GM19240 (cell line): ENCODE data around the gene ADAMTS16.

ENCODE experiments used
- DNase-seq: peaks from one replicate; pipeline ENCODE4 v3.0.0; 2011; ENCODE audit warnings: low spot score; ENCODE audit not compliant: insufficient read length

Gene ADAMTS16

DNA sequence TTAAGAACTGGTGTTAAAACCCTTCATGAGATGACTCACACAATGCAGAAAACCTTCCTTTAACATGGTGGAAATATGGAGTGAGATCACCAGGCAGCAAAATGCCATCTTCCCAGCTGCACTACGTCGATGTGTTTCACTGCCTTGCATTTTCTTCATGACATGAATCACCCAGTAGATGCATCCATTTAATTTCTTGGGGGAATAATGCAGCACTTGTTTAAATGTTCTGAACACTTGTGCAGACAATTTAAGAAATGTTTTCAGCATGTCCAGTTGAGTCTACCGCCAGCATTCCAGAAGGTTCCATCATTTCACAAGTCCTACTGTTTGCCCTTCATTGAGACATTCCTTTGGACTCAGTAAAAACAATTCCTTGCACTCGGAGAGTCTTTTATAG is 81.6 kb downstream of the ADAMTS16 start:
- no peak for DNase-seq

DNA sequence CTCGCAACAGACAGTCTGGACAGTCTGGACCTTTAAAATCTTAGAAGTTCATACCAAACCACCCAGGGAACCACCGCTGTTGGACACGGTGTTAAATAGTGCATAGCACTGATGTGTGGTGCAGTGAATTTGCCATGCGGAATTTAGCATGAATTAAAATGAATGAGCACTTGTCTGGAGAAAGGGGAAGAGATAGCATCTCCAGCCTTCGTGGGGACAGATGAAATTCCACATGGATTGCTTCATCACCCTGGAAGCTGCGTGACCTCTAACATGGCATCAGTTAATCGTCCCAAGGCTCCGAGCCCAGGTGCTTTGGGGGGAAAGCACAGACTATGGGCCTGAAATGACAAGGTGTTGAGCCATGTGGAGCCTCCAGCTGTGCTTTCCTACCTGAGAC is 91.4 kb downstream of the ADAMTS16 start:
- DNase-seq = no peak

DNA sequence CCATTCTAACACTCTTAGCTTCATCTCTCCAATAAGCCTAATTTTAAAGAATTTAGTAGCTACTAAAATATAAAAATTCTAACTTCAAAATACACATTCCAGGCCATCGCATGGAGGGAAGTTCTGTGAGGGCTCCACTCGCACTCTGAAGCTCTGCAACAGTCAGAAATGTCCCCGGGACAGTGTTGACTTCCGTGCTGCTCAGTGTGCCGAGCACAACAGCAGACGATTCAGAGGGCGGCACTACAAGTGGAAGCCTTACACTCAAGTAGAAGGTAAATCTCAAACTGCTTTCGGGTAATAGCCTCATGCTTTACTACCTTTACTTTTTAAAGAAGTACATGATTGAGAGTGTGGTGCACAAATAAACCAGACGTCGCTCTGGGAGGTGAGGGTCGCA is 94.8 kb downstream of the ADAMTS16 start:
- DNase-seq = no peak

DNA sequence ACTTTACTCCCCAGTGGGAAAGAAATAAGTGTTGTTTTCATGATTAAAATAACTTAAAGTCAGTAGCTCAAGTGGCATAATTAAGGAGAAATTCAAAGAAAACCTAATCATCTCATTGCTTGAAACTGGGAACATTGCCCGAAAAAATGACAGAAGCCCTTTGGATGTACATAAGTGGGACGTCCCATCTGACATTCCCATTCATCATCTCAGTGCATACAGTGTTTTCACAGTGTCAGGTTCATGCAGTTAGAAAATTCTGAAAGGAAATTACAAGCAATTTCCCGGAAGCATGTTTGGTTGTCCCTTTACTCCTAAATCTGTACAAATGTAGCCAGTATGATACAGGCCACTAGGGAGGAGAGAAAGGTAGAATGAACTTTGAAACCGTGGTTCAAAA is 95.6 kb downstream of the ADAMTS16 start:
- DNase-seq = no peak

DNA sequence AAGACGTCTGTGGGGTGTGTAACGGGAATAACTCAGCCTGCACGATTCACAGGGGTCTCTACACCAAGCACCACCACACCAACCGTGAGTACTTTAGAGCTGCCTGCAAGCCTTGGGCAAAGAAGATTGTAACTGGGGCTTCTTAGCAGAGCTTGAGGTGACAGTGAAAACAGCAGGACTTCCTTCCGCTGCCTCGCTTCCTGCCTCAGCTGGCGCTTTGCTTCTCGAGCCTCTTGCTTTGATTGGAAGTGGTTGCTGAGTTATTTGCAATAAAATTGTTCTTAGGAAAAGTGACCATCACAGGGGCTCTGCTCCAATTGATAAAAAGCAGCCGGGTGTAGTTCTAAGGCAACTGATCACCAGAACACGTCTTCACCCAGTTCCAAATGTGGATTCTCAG is 99.1 kb downstream of the ADAMTS16 start:
- no peak for DNase-seq

DNA sequence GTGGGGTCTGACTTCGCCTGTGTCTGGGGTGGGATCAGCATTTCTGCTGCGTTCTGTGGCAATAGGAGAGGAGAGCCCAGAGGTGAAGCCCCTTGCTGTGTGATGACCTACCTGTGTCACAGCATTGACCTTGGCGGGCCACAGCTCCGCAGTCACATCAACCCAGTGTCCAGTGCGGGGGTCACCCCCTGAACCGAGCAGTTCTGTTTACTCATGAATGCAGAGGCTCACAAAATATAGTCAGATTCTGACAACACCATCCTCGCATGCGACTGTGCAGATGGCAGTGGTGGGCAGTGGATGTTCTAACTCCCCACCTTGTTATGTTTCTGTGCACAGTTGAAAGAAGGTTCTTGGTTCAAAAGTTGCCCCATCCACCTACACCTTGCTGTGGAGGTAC is 100.1 kb downstream of the ADAMTS16 start:
- no peak for DNase-seq

DNA sequence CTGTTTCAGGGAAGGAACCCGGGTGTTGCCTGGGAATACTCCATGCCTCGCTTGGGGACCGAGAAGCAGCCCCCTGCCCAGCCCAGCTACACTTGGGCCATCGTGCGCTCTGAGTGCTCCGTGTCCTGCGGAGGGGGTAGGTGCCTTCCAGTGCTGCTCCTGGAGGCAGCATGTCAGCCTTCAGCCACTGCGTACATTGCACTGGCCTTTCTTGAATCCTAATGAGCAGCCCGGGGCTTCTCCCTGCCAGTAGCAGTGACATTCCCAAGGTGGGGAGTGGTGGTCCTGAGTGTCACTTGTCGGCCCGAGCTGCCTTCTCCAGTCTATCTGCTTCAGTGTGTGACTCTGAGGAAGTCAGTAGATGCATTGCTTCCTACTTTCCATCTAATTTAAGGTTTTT is 101.9 kb downstream of the ADAMTS16 start:
- no peak for DNase-seq

DNA sequence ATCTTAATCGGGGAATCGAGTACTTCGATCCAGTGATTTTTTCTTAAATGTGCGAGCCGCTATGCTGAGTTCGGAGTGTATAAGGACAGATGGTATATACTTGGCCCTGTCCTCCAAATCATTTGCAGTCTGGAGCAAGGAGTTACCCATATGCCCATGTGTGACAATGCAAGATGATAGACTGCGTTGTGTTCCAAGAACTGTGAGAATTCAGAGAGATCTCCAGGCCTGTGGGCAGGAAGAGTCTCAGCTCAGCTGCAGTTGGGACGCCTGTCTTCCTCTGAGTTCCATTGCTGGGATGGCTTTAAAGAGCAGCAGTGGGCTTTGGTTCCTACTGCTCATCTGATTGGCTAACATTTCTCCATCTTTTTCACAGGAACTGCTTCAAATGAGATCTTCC is 106.6 kb downstream of the ADAMTS16 start:
- DNase-seq = no peak

DNA sequence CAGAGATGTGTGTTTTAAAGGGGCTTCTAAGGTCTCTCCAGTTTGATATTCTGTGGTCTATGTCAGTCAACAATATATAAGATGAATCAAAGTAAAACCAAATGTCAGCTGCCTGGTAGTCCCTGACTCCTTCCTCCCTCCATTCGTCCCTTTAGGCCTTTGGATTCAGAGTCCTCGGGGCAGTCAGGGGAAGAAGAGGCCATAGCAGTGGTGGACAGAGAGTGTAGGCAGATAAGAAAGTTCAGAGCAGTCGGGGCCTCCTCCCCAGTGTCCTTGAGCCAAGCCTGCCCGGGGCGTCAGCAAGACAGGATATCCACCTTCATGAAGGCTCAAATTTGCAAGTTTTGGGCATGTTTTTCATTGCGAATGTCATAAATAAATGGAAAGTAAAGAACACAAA is 110.6 kb downstream of the ADAMTS16 start:
- DNase-seq = no peak

DNA sequence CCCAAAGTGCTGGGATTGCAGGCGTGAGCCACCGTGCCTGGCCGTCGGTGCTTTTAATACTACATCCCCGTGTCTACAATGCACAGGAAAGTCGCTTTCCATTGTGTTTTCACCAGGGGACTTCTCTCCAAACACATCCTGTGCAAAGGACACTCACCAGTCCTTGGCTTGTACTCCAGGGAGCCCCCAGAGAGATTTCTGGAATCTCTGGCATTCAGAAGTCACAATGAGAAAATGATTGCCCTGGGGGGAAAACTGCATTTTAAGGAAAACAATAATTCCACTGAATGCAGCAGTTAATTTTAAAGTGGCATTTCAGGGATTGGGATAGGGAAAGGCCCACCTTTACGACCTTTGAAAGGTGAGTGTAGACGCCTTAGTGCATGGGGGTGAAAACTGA is 112.0 kb downstream of the ADAMTS16 start:
- DNase-seq = no peak

DNA sequence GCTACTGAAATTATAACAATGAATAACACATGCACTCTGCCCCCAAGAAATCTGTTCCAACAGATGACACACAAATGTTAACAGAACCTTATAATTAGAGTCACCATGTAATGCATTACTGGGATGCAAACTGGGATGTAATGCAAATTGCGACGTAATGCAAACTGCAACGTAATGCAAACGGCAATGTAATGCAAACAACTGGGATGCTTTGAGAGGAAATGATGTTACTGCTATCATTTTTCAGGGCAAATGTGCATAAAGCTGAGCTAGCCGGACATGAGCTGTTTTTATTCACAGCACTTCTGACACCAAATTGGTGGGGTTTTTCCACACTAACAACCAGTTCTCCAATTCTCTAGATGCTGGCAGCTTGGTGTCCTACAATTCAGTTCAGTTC is 117.2 kb downstream of the ADAMTS16 start:
- DNase-seq = no peak

DNA sequence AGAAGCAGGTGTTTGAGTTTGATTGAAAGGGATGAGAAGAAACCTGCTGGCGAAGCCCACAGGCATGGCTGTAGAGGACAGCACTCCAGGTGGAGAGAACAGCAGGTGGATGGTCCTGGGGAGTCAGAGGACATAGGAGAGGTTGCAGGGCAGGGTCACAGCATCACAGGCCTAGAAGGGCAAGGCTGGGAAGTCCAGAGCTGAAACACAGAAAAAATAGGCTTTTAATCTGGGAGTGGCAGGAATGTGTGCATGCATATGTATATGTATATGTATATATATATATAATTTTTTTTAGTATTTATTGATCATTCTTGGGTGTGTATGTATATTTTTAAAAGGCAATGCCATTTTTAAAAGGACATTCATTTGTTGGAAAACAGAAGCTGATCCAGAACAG is 118.4 kb downstream of the ADAMTS16 start:
- DNase-seq = no peak

DNA sequence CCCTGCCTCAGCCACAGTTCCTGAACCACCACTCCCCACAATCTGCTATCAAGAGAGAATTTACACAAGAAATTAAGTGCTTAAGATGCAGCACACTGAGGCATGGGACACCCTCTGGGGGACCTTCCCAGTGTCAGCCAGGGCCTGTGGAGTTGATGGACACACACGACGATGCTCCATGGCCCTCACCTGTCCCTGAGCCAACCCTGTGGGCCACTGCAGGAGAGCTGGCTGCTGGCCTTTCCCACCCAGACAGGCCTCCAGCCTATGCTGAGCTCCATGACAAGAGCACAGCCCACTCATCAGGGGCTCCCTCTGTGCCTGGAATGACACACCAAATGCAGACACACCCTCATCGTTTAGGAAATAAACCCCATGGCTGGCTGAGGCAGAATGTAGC is 124.6 kb downstream of the ADAMTS16 start:
- no peak for DNase-seq

DNA sequence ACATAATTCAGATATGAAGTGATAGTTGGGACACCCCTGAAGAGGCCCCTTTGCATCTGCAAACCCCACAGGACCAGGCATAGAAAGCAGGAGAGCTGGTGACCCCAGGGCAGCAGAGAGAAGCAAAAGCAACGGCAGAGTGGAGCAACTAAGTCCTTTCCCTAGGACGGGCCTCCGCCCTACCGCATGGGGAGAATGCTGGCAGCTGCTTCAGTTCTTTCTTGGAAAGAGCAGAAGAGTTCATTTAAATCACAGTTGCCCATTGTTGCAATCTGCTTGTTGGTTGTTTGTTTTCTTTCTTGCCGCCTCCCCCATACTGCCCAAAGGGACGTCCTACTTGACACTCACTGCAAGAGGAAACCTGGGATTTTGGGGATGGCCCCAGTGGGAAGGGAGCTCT is 126.2 kb downstream of the ADAMTS16 start:
- DNase-seq = no peak

DNA sequence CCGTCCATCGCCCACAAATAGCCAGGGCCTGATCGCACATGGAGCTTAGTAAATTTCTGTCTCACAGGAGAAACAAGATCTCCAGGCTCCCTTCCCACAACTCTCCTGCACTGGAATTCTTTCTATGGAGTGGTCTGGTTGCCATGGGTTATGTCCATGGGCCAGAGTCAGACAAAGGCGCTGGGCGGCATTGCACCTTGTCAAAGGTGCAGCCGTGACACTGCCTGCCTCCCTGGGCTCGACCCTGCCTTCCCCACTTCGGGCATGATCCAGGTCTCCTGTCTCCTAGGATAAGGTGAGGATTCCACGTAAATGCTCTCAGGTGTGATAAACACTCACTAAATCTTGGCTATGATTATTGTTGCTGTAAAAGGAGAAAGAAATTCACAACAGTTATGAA is 130.0 kb downstream of the ADAMTS16 start:
- no peak for DNase-seq

DNA sequence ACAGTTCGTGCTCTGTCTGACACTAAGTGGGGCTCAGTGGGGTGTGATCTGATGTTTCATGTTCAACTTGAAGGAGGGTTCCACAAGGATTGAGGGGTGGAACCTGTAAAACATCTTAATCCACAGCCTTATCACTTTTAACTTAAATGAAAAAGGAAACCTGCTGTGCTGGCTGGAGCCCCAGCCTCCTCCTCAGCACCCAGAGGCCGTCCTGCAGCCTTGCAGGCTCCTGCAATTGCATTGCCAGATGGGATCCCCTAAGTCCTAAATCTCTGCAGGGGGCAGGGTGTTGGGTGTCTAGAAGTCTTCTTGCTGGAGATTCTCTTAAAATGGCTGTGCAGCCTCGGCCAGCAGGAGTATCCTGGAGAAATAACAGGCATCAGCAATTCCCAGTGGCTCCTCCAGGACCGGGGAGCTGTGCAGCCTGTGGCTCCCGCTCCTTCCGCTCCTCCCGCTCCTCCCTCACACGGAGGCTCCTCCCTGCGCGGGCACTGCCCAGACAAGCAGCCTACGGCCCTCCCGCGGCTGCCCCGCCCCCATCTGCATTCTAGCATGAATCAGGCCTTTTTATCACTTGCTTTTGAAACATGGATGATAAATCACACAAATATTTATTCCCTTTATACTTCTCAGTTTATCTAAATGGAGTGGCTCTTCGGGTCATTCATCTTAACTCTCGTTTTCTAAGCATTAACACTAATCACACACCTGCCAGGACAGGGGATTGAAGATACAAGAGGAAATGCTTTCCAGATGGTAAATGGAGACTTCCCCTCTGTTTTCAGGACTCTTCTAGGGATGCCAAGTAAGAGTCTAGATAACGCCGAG is 131.0 kb downstream of the ADAMTS16 start:
- no peak for DNase-seq

DNA sequence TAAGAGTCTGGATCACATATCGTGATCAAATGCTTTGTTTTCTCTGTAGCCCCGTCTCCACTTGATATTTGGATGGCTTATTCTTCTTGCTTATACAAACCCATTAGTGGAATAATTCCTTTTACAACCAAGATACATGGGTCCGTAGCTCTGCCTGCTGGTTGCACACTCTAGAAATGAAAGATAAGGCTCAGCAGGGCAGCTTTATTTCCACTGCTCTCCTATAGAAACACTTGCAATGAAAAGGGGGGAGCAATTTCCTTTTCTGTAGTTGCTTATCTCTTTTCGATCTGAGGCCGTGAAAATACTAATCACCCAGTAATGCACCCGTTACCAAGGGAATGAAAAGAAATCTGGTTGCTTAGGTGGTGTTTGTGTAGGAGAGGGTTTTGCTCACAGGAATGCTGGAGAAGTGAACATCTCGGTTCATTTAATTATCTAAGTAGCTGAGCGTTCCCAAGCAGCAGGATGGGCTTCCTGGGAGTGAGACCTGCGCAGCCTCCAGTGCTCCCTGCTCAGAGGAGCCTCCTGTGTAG is 131.7 kb downstream of the ADAMTS16 start:
- no peak for DNase-seq

DNA sequence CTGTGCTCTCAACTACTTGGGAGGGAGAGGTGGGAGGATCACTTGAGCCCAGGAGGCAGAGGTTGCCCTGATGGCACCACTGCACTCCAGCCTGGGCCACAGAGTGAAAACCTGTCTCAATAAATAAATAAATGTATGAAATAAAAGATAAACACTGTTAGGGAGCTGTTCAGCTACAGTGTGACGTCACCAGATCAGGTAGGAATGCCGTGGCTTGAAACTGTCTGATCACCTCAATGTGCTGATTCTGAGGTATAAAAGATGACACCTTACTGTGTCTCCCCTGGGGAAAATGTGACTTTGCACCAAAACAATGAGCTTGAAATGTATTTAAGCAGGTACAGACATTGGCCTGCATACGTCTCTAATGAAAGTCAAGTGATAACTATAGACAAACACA is 133.3 kb downstream of the ADAMTS16 start:
- no peak for DNase-seq

DNA sequence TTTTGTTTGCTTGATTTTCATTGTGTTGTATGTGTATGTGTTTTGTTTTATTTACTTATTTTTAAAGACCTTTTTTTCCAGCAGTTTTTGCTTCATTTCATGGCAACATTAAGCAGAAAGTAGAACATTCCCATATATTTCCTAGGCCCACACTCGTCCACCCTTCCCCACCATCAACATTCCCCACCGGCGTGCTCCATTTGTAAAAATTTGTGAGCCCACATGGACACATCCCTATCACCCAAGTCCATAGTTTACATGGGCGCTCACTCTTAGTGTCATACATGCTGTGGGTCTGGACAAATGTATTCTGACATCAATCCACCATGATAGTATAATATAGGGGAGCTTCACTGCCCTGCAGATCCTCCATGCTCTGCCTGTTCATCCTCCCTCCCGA is 133.8 kb downstream of the ADAMTS16 start:
- no peak for DNase-seq

DNA sequence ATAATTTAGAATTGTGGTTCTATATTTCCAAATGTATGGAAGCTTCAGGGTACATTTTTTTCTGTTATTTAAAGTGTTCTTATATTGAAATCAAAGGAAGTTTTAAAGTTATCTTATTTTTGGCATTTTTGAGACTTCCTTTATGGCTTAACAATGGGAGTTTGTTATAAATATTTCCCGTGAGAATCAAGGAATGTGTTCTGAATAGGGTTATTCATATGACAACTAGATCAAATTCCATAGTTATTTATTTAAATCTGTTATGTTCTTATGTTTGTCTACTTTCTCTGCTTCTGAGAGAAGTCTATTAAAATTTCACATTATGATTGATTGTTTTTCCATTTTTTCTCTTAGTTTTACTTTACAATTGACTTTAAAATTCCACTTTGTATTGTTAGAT is 135.1 kb downstream of the ADAMTS16 start:
- no peak for DNase-seq

DNA sequence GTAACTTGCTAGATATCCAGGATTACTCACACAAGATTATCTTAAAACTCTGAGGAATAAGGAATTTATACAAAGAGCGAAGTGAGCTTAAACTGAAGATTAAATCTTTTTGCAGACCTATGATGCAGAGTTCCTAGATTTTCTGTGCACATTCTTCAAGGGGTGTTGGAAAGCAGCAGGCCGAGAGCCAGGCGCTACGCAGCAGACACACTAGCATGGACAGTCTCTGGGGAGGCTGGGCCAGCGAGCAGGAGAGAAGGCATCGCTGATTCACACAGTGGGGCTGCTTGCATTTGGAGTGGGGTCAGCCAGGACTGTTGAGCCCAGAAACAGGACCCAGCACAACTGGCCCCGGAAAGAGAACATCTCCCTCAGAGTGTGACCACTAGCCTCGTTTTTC is 136.3 kb downstream of the ADAMTS16 start:
- no peak for DNase-seq

DNA sequence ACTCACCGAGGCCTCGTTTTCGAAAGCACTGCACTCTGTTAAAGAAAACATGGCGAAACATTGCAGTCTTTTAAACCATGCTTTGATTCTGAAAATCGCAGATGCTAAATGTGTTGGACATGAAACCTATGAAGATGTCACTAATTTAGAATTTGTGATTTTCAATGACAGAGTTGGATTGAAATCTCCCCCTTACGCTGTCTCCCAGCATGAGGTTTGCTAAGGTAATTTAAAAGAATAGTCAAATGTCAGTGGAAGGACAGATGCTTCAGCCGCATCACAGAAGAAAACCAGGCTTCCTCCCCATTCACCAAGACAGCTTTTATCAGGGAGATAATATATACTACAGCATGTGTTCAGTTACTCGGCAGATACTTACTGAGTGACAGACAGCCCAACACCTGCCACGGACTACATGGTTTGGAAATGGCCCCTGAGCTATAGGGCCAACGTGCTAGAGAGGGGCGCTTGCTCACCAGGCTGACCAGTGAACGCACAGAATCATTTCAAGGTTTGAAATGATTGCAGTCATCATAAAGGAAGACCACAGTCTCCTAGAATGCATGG is 136.9 kb downstream of the ADAMTS16 start:
- DNase-seq = no peak

DNA sequence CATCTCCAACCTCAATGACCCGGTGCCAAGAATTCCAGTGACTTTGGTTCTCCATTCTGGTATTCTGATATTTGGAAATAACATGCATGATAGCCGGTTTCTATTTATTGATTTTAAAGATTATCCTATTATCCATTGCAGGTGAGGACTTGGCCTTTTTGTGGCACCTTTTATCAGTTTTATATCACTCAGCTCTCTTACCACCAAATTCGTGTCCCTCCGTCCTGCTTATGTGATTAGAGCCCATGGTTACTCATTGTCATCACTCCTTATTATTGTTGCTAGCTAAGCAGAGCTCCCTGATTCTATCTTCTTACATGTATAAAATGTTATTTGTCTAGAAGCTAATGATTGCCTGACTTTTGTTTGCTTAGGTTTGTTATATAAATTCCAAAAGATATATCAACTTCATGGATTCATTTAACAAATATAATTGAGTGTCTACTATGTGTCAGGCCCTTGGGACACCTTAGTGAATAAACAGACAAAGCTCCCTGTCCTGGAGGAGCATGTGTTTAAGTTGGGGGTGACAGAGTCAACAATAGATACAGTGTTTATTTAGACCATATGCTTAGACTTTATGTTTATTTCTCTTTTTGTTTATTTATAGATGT is 138.2 kb downstream of the ADAMTS16 start:
- no peak for DNase-seq
